Calu3 (cell line): ENCODE results near the gene SEMA6B. TPM values are rescaled to one million over a fixed set of nuclear protein-coding genes. Genes with fewer than 3 reads are reported as not detected.
"Not testable (repeated sequence)": the region's sequence is repeated elsewhere in the genome, so short reads cannot be mapped to it uniquely, and the experiment has no call there.

Source experiments
- BruUV-seq: library from RNA; stranded (reverse); fragments of 400-500 nt; replicated peaks from 2 replicates; lab custom pipeline; 2021; lab: Mats Ljungman, UMichigan
- CTCF ChIA-PET: fragments of 300-600 bp; sonication (Branson Sonifier 250); formaldehyde crosslinking; loops from one replicate; lab custom pipeline; 2022; ENCODE audit warnings: antibody characterized with exemption; lab: Charles Lee
- DNase-seq: peaks from one replicate; pipeline ENCODE4 v3.0.0; 2022
- H3K27ac Mint-ChIP-seq: one replicate; pipeline ENCODE4 v1.8.0; 2022; ENCODE audit warnings: mixed read lengths; ENCODE audit not compliant: unreplicated experiment
- H3K27me3 Mint-ChIP-seq: one replicate; pipeline ENCODE4 v1.8.0; 2022; ENCODE audit warnings: mixed read lengths; ENCODE audit not compliant: unreplicated experiment
- H3K36me3 Mint-ChIP-seq: one replicate; pipeline ENCODE4 v1.8.0; 2022; ENCODE audit warnings: mild to moderate bottlenecking, moderate library complexity, mixed read lengths; ENCODE audit not compliant: insufficient read depth, unreplicated experiment
- H3K4me1 Mint-ChIP-seq: one replicate; pipeline ENCODE4 v1.8.0; 2022; ENCODE audit warnings: mild to moderate bottlenecking, low read depth, mixed read lengths; ENCODE audit not compliant: unreplicated experiment
- H3K4me3 Mint-ChIP-seq: one replicate; pipeline ENCODE4 v1.8.0; 2022; ENCODE audit warnings: mild to moderate bottlenecking, low read depth, moderate library complexity, mixed read lengths; ENCODE audit not compliant: unreplicated experiment
- H3K9me3 Mint-ChIP-seq: one replicate; pipeline ENCODE4 v1.8.0; 2022; ENCODE audit warnings: low read depth, mixed read lengths; ENCODE audit not compliant: unreplicated experiment
- CTCF ChIP-seq: fragments of 200-600 bp; IDR thresholded peaks from one replicate; pipeline ENCODE4 v1.8.0; 2022; ENCODE audit warnings: antibody characterized with exemption; ENCODE audit not compliant: unreplicated experiment
- intact Hi-C: fragments of 100-400 bp; cut with micrococcal nuclease; formaldehyde crosslinking; loops from one replicate; pipeline ENCODE4 v1.10.0; 2022; ENCODE audit not compliant: unreplicated experiment
- total RNA-seq: library from RNA; stranded (reverse); gene quantifications from 2 replicates; pipeline ENCODE4 v1.2.3, GENCODE V29; 2022

Gene SEMA6B
- total RNA-seq, 1 experiment from 2014 or later, result 0.21 TPM

DNA sequence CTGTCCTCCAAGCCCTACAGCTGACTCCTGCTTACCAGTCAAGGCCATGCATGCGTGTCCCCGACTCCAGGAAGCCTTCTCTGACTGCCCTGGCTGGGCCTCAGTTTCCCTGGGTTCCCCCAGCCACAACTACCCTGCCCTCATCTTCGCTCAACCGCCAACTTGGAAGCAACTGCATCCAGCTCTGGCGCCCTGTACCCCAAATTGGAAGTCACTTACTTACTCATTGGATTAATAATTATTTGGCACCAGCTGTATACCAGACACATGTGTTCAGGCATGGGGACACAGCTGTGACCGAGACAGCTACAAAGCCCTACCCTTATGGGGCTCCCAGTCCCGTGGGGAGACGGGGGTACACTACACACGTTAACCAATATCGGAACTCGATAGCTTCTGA lies 10.9 kb upstream of the SEMA6B start:
- no peak overlapping the region for H3K27ac Mint-ChIP-seq
- CTCF ChIA-PET, result interaction anchor here (0.9 to 1.1 kb wide), 2 partner anchors 21 to 100 kb away, joined by 3 read pairs; no protein-coding TSS in a partner anchor
- peaks cover 9% of the 10 kb centered on the region for H3K36me3 Mint-ChIP-seq
- H3K4me1 Mint-ChIP-seq, result peaks cover 6% of the 10 kb centered on the region
- intact Hi-C loops, result no loop called here
- no peaks in the 10 kb centered on the region for H3K9me3 Mint-ChIP-seq
- no peak for DNase-seq
- H3K4me3 Mint-ChIP-seq, result no peak overlapping the region
- no TSS peak for BruUV-seq
- peaks cover 13% of the 10 kb centered on the region for H3K27me3 Mint-ChIP-seq
- no peak for TF ChIP-seq CTCF

DNA sequence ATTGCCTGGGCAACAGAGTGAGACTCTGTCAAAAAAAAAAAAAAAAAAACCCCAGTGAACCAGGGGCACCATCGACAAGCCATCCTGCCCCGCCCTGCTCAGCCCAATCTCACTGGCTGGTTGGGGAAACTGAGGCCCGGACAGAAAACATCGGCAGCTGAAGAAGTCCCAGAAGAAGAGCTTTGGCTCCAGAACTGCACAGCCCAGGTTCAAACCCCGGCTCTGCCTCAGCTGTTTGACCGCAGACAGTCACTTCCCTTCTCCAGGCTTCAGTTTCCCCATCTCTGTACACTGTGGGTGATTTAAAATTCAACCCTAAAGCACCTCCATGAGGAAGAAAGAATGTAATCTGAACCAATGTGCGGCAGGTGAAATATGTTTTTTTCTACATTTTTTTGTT lies 9.4 kb upstream of the SEMA6B start:
- Mint-ChIP-seq H3K4me1 (no peaks in the 10 kb centered on the region), H3K27ac (no peak overlapping the region), H3K9me3 (no peaks in the 10 kb centered on the region), H3K27me3 (peaks cover 13% of the 10 kb centered on the region), H3K36me3 (peaks cover 5% of the 10 kb centered on the region), H3K4me3 (no peak overlapping the region)
- CTCF ChIA-PET, result interaction anchor here (1.0 kb wide), 1 partner anchor 24 kb away, joined by 6 read pairs; no protein-coding TSS in a partner anchor
- BruUV-seq, result no TSS peak
- intact Hi-C loops, result no loop called here
- no peak for TF ChIP-seq CTCF
- no peak for DNase-seq

GRCh38 chr19:4567584-4568071 lies 8.1 kb upstream of the SEMA6B start:
- CTCF ChIA-PET, result interaction anchor here (1.2 to 2.2 kb wide), 2 partner anchors 69 to 96 kb away, joined by 3 to 8 read pairs; no protein-coding TSS in a partner anchor
- intact Hi-C loops, result no loop called here
- DNase-seq, result peak; percentile 73

DNA sequence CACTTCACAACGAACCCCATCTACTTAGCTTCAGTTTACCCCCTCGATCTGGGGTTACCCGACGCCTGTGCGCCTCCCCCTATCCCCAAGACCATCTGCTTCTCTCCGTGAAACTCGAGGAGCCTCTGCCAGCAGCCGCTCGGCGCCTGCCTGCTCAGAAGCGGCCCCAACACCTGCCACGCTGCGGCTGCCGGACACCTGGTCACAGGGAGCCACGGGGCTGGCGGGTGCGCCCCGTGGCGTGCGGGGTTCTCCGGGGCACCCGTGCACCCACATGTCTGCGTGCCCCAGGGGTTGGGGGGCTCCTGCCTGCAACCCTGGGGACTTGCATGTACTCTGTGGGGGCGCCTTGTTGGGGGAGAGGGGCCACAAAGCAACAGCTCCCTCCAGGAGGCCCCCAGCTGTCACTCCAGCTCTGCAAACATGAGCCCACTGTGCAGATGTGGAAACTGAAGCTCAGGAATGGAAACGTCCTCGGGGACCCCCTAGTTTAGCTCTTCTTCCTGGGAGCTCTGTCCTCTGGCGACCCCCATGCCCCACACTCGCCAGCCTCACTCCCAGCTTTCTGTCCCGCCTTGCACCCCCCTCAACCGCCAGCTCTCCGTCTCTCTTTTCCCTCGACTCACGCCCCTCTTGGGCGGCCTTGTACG lies 7.0 kb upstream of the SEMA6B start:
- CTCF ChIA-PET, result interaction anchor here (0.6 to 2.2 kb wide), 3 partner anchors 70 to 225 kb away, joined by 3 to 8 read pairs (median 3); no protein-coding TSS in a partner anchor
- Mint-ChIP-seq H3K4me3 (no peak overlapping the region), H3K36me3 (peaks cover 5% of the 10 kb centered on the region), H3K27ac (no peak overlapping the region), H3K27me3 (peaks cover 13% of the 10 kb centered on the region), H3K9me3 (no peaks in the 10 kb centered on the region), H3K4me1 (no peaks in the 10 kb centered on the region)
- intact Hi-C loops, result no loop called here
- no peak for TF ChIP-seq CTCF
- no peak for DNase-seq
- no TSS peak for BruUV-seq

More at GRCh38 chr19:4567584-4568071, 8.1 kb upstream of the SEMA6B start:
- no peaks in the 10 kb centered on the region for H3K9me3 Mint-ChIP-seq
- H3K4me3 Mint-ChIP-seq, result no peak overlapping the region
- BruUV-seq, result no TSS peak
- no peaks in the 10 kb centered on the region for H3K4me1 Mint-ChIP-seq
- H3K27me3 Mint-ChIP-seq, result peaks cover 13% of the 10 kb centered on the region
- peaks cover 5% of the 10 kb centered on the region for H3K36me3 Mint-ChIP-seq
- no peak overlapping the region for H3K27ac Mint-ChIP-seq
- peak; percentile 67 for TF ChIP-seq CTCF

- H3K27ac Mint-ChIP-seq, H3K4me1 Mint-ChIP-seq, H3K4me3 Mint-ChIP-seq, H3K36me3 Mint-ChIP-seq, DNase-seq, H3K9me3 Mint-ChIP-seq, intact Hi-C loops, BruUV-seq: not testable (repeated sequence)
- H3K27me3 Mint-ChIP-seq, result peaks cover 13% of the 10 kb centered on the region
- CTCF ChIA-PET, result interaction anchor here (0.7 kb wide), 1 partner anchor 29 kb away, joined by 3 read pairs; no protein-coding TSS in a partner anchor
These were observed 4.1 kb upstream of the SEMA6B start for GRCh38 chr19:4563562-4563961.

- H3K27me3 Mint-ChIP-seq, BruUV-seq, CTCF ChIA-PET, DNase-seq, H3K4me1 Mint-ChIP-seq, H3K4me3 Mint-ChIP-seq, H3K9me3 Mint-ChIP-seq, intact Hi-C loops, H3K27ac Mint-ChIP-seq: not testable (repeated sequence)
- H3K36me3 Mint-ChIP-seq, result peaks cover 11% of the 10 kb centered on the region
These were observed 2.6 kb upstream of the SEMA6B start for GRCh38 chr19:4562085-4562484.
